ENCODE measurements around the gene ZKSCAN7.
"Not testable (repeated sequence)": the region's sequence is repeated elsewhere in the genome, so short reads cannot be mapped to it uniquely, and the experiment has no call there.

The ZKSCAN7 gene

GRCh38 chr3:44576613-44577012, 21.6 kb downstream of the ZKSCAN7 start:
- Histone ChIP-seq H3K4me1 (ENCODE audit: control insufficient read depth, insufficient read depth, low read length) (peaks cover 9% of the 10 kb centered on the region), H3K36me3 (ENCODE audit: control insufficient read depth, insufficient read depth, low read length, severe bottlenecking) (peaks cover 5% of the 10 kb centered on the region), H3K9ac (ENCODE audit: low read length) (no peak overlapping the region), H3K4me3 (ENCODE audit: low read length) (no peak overlapping the region), H3K27me3 (replicated peaks; ENCODE audit: control insufficient read depth, insufficient read depth, low read length) (no peaks in the 10 kb centered on the region), H3K9me3 (ENCODE audit: control insufficient read depth, low read length) (peaks cover 13% of the 10 kb centered on the region)
- DNase-seq (ENCODE audit: low read depth) = no peak

GRCh38 chr3:44577354-44577952, 22.5 kb downstream of the ZKSCAN7 start:
- H3K36me3 ChIP-seq (ENCODE audit: control insufficient read depth, insufficient read depth, low read length, severe bottlenecking); H3K4me3 ChIP-seq (ENCODE audit: low read length); DNase-seq (ENCODE audit: low read depth); H3K9ac ChIP-seq (ENCODE audit: low read length); H3K27me3 ChIP-seq (replicated peaks; ENCODE audit: control insufficient read depth, insufficient read depth, low read length); H3K9me3 ChIP-seq (ENCODE audit: control insufficient read depth, low read length); H3K4me1 ChIP-seq (ENCODE audit: control insufficient read depth, insufficient read depth, low read length): not testable (repeated sequence)

- not testable (repeated sequence) for H3K4me3 ChIP-seq (ENCODE audit: low read length); H3K27me3 ChIP-seq (replicated peaks; ENCODE audit: control insufficient read depth, insufficient read depth, low read length); DNase-seq (ENCODE audit: low read depth); H3K9ac ChIP-seq (ENCODE audit: low read length); H3K4me1 ChIP-seq (ENCODE audit: control insufficient read depth, insufficient read depth, low read length); H3K36me3 ChIP-seq (ENCODE audit: control insufficient read depth, insufficient read depth, low read length, severe bottlenecking); H3K9me3 ChIP-seq (ENCODE audit: control insufficient read depth, low read length)
Measured at GRCh38 chr3:44578316-44578715, 23.3 kb downstream of the ZKSCAN7 start.

- not testable (repeated sequence) for DNase-seq (ENCODE audit: low read depth); H3K4me1 ChIP-seq (ENCODE audit: control insufficient read depth, insufficient read depth, low read length); H3K27me3 ChIP-seq (replicated peaks; ENCODE audit: control insufficient read depth, insufficient read depth, low read length); H3K9ac ChIP-seq (ENCODE audit: low read length); H3K4me3 ChIP-seq (ENCODE audit: low read length); H3K36me3 ChIP-seq (ENCODE audit: control insufficient read depth, insufficient read depth, low read length, severe bottlenecking); H3K9me3 ChIP-seq (ENCODE audit: control insufficient read depth, low read length)
Measured at GRCh38 chr3:44578924-44579515, 24.0 kb downstream of the ZKSCAN7 start.

- not testable (repeated sequence) for H3K4me3 ChIP-seq (ENCODE audit: low read length); H3K36me3 ChIP-seq (ENCODE audit: control insufficient read depth, insufficient read depth, low read length, severe bottlenecking); H3K27me3 ChIP-seq (replicated peaks; ENCODE audit: control insufficient read depth, insufficient read depth, low read length); H3K9me3 ChIP-seq (ENCODE audit: control insufficient read depth, low read length); DNase-seq (ENCODE audit: low read depth); H3K9ac ChIP-seq (ENCODE audit: low read length)
- peaks cover 15% of the 10 kb centered on the region for H3K4me1 ChIP-seq (ENCODE audit: control insufficient read depth, insufficient read depth, low read length)
Measured at GRCh38 chr3:44579749-44580148, 24.8 kb downstream of the ZKSCAN7 start.

- not testable (repeated sequence) for H3K4me3 ChIP-seq (ENCODE audit: low read length); H3K27me3 ChIP-seq (replicated peaks; ENCODE audit: control insufficient read depth, insufficient read depth, low read length); H3K9ac ChIP-seq (ENCODE audit: low read length); DNase-seq (ENCODE audit: low read depth); H3K9me3 ChIP-seq (ENCODE audit: control insufficient read depth, low read length); H3K36me3 ChIP-seq (ENCODE audit: control insufficient read depth, insufficient read depth, low read length, severe bottlenecking)
- H3K4me1 ChIP-seq (ENCODE audit: control insufficient read depth, insufficient read depth, low read length) = peaks cover 24% of the 10 kb centered on the region
Measured at GRCh38 chr3:44580971-44581370, 26.0 kb downstream of the ZKSCAN7 start.

GRCh38 chr3:44584646-44585501, 29.9 kb downstream of the ZKSCAN7 start, which contains the start of gene ZNF660:
ZNF660 (plus strand) TSS chr3:44584964; CDS start chr3:44594194, 9,230 bp downstream.
- H3K4me3 ChIP-seq (ENCODE audit: low read length) = peak within 1 kb of the TSS; percentile 87
- H3K27me3 ChIP-seq (replicated peaks; ENCODE audit: control insufficient read depth, insufficient read depth, low read length) = no peaks in the 10 kb centered on the region
- no peaks in the 10 kb centered on the region for H3K9me3 ChIP-seq (ENCODE audit: control insufficient read depth, low read length)
- H3K4me1 ChIP-seq (ENCODE audit: control insufficient read depth, insufficient read depth, low read length) = peaks cover 16% of the 10 kb centered on the region
- DNase-seq (ENCODE audit: low read depth) = peak; percentile 53
- peak within 1 kb of the TSS; percentile 85 for H3K9ac ChIP-seq (ENCODE audit: low read length)
- peaks cover 17% of the 10 kb centered on the region for H3K36me3 ChIP-seq (ENCODE audit: control insufficient read depth, insufficient read depth, low read length, severe bottlenecking)

- Histone ChIP-seq H3K36me3 (ENCODE audit: control insufficient read depth, insufficient read depth, low read length, severe bottlenecking) (peaks cover 31% of the 10 kb centered on the region), H3K9ac (ENCODE audit: low read length) (no peak overlapping the region), H3K9me3 (ENCODE audit: control insufficient read depth, low read length) (peaks cover 39% of the 10 kb centered on the region), H3K27me3 (replicated peaks; ENCODE audit: control insufficient read depth, insufficient read depth, low read length) (no peaks in the 10 kb centered on the region), H3K4me1 (ENCODE audit: control insufficient read depth, insufficient read depth, low read length) (no peaks in the 10 kb centered on the region), H3K4me3 (ENCODE audit: low read length) (no peak overlapping the region)
- peak; percentile 44 for DNase-seq (ENCODE audit: low read depth)
Measured at GRCh38 chr3:44596621-44597020, 41.6 kb downstream of the ZKSCAN7 start.

- no peaks in the 10 kb centered on the region for H3K27me3 ChIP-seq (replicated peaks; ENCODE audit: control insufficient read depth, insufficient read depth, low read length)
- H3K4me3 ChIP-seq (ENCODE audit: low read length) = no peak overlapping the region
- H3K9me3 ChIP-seq (ENCODE audit: control insufficient read depth, low read length) = peaks cover 3% of the 10 kb centered on the region
- no peak for DNase-seq (ENCODE audit: low read depth)
- H3K36me3 ChIP-seq (ENCODE audit: control insufficient read depth, insufficient read depth, low read length, severe bottlenecking) = no peaks in the 10 kb centered on the region
- no peak overlapping the region for H3K9ac ChIP-seq (ENCODE audit: low read length)
- H3K4me1 ChIP-seq (ENCODE audit: control insufficient read depth, insufficient read depth, low read length) = no peaks in the 10 kb centered on the region
Measured at GRCh38 chr3:44601749-44602148, 46.8 kb downstream of the ZKSCAN7 start.

GRCh38 chr3:44612678-44613077, 57.7 kb downstream of the ZKSCAN7 start:
- H3K4me1 ChIP-seq (ENCODE audit: control insufficient read depth, insufficient read depth, low read length) = no peaks in the 10 kb centered on the region
- H3K36me3 ChIP-seq (ENCODE audit: control insufficient read depth, insufficient read depth, low read length, severe bottlenecking) = no peaks in the 10 kb centered on the region
- DNase-seq (ENCODE audit: low read depth) = no peak
- H3K4me3 ChIP-seq (ENCODE audit: low read length) = no peak overlapping the region
- peaks cover 3% of the 10 kb centered on the region for H3K9me3 ChIP-seq (ENCODE audit: control insufficient read depth, low read length)
- H3K27me3 ChIP-seq (replicated peaks; ENCODE audit: control insufficient read depth, insufficient read depth, low read length) = no peaks in the 10 kb centered on the region
- H3K9ac ChIP-seq (ENCODE audit: low read length) = no peak overlapping the region
